ENCODE data around the gene TLR7. TPM values are rescaled to one million over a fixed set of nuclear protein-coding genes. Genes with fewer than 3 reads are reported as not detected.

The TLR7 gene
- total and polyA plus RNA-seq, 7 donors: 0.03 to 0.73 (median 0.08) TPM

- no peak for DNase-seq
- H3K36me3 ChIP-seq (ENCODE audit: insufficient read depth in 1 of 2, low read depth in 1 of 2): no peaks in the 10 kb centered on the region
- ATAC-seq: no peak
- no peak overlapping the region for H3K27ac ChIP-seq
- H3K27me3 ChIP-seq (ENCODE audit: insufficient read depth in 3 of 3, low read length in 2 of 3): peaks cover 0 to 4% (median 0%) of the 10 kb centered on the region in 3 donors
- intact Hi-C loops (cut with DNase I): no loop called here
- 33 to 52% (median 36%) methylated on average over 3 of the region's 3 CpGs for WGBS, 3 donors
- TF ChIP-seq CTCF (IDR thresholded peaks at IDR 0.05): no peak
- H3K9me3 ChIP-seq: no peaks in the 10 kb centered on the region
- no peak overlapping the region for H3K4me3 ChIP-seq
- H3K4me1 ChIP-seq: no peaks in the 10 kb centered on the region
Measured at GRCh38 chrX:12844319-12844718, 22.6 kb upstream of the TLR7 start.

DNA sequence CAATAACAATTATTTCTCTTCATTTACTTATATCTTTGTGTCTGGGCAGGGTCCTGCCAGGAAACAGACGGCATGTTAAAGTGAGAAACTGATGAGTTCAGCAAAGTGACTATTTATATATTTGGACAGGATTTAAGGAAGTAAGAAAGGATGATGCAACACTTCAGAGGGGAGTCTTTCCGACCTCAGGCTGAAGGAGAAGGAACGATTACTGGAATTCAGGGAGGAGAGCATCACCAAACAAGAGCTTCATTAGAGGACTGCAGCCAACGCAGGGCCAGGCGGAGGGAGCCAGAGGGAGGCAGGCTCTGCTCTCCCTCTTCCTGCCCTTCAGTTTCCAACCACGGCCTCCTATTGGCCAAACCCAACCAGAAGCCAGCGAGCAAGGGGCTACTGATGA is 1.5 kb upstream of the TLR7 start:
- Histone ChIP-seq H3K4me1 (no peaks in the 10 kb centered on the region), H3K9me3 (peaks cover 3% of the 10 kb centered on the region), H3K27ac (no peak overlapping the region), H3K4me3 (no peak overlapping the region), H3K27me3 (ENCODE audit: insufficient read depth in 3 of 3, low read length in 2 of 3) (no peaks in the 10 kb centered on the region), H3K36me3 (ENCODE audit: insufficient read depth in 1 of 2, low read depth in 1 of 2) (no peaks in the 10 kb centered on the region)
- ATAC-seq: no peak
- DNase-seq: no peak
- intact Hi-C loops (cut with DNase I): no loop called here
- TF ChIP-seq CTCF (IDR thresholded peaks at IDR 0.05): no peak
- WGBS, 3 donors: 55 to 76% (median 66%) methylated on average over 6 to 7 of the region's 7 CpGs

- H3K4me3 ChIP-seq: no peak overlapping the region
- H3K27ac ChIP-seq: no peak overlapping the region
Measured at GRCh38 chrX:12867685-12868084, 813 bp downstream of the TLR7 start.

DNA sequence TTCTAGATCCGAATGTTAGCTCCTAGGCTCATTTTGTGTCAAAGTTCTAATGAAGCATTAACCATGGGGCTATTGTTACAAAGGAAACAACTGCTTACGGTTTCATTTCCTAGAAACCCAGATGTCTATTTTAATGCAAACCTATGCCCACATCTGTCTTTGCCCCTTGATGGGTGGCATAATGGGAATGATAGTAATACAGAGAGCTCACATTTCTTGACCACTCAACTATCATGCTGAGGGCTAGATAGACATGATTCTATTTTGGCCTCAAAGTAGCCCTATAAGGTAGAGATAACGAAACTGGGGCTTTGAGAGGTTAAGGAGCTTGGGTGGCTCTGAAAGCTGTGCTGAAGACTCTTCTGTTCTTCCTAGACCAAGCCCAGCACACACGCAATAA is 1.9 kb downstream of the TLR7 start:
- intact Hi-C loops (cut with DNase I): no loop called here
- Histone ChIP-seq H3K27ac (no peak overlapping the region), H3K36me3 (ENCODE audit: insufficient read depth in 1 of 2, low read depth in 1 of 2) (no peaks in the 10 kb centered on the region), H3K4me1 (no peaks in the 10 kb centered on the region), H3K9me3 (peaks cover 3% of the 10 kb centered on the region), H3K27me3 (ENCODE audit: insufficient read depth in 3 of 3, low read length in 2 of 3) (no peaks in the 10 kb centered on the region), H3K4me3 (no peak overlapping the region)
- DNase-seq (no peak), ATAC-seq (no peak)
- TF ChIP-seq CTCF (IDR thresholded peaks at IDR 0.05): no peak
- WGBS, 3 donors: 77 to 88% (median 86%) methylated on average over 4 of the region's 4 CpGs

More at GRCh38 chrX:12867685-12868084, 813 bp downstream of the TLR7 start:
- WGBS, 3 donors: 31 to 54% (median 46%) methylated on average over 4 of the region's 4 CpGs
- Histone ChIP-seq H3K9me3 (peaks cover 3% of the 10 kb centered on the region), H3K36me3 (ENCODE audit: insufficient read depth in 1 of 2, low read depth in 1 of 2) (no peaks in the 10 kb centered on the region), H3K4me1 (no peaks in the 10 kb centered on the region), H3K27me3 (ENCODE audit: insufficient read depth in 3 of 3, low read length in 2 of 3) (no peaks in the 10 kb centered on the region)
- DNase-seq (no peak), ATAC-seq (no peak)
- no peak for TF ChIP-seq CTCF (IDR thresholded peaks at IDR 0.05)
- intact Hi-C loops (cut with DNase I): no loop called here

GRCh38 chrX:12871257-12871656 is 4.4 kb downstream of the TLR7 start:
- ATAC-seq (no peak), DNase-seq (no peak)
- Histone ChIP-seq H3K27ac (no peak overlapping the region), H3K4me1 (no peaks in the 10 kb centered on the region), H3K27me3 (ENCODE audit: insufficient read depth in 3 of 3, low read length in 2 of 3) (no peaks in the 10 kb centered on the region), H3K36me3 (ENCODE audit: insufficient read depth in 1 of 2, low read depth in 1 of 2) (no peaks in the 10 kb centered on the region), H3K4me3 (no peak overlapping the region), H3K9me3 (peaks cover 3% of the 10 kb centered on the region)
- TF ChIP-seq CTCF (IDR thresholded peaks at IDR 0.05): no peak
- WGBS, 3 donors: 56 to 72% (median 66%) methylated on average over 6 of the region's 6 CpGs
- intact Hi-C loops (cut with DNase I): no loop called here

All from psoas muscle (tissue), 8 donors.